WTC11 (cell line): ENCODE data around the gene SBK3. TPM values are rescaled to one million over a fixed set of nuclear protein-coding genes. Genes with fewer than 3 reads are reported as not detected.

Experiments
- ATAC-seq: fragments of 200-7000 bp; cut with Tn5 transposase; 2 replicates; pipeline ENCODE4 v1.10.0; 2021; ENCODE audit warnings: mild to moderate bottlenecking, moderate library complexity
- CTCF ChIA-PET: fragments of 300-600 bp; sonication (Branson Sonifier 250); formaldehyde crosslinking; loops from one replicate; lab custom pipeline; 2021; ENCODE audit warnings: antibody characterized with exemption; lab: Charles Lee
- POLR2A ChIA-PET: fragments of 350-600 bp; sonication (Branson Sonifier 250); formaldehyde crosslinking; loops from one replicate; lab custom pipeline; 2021; ENCODE audit warnings: antibody characterized with exemption; lab: Charles Lee
- DNase-seq: peaks from one replicate; pipeline ENCODE4 v3.0.0; 2021; ENCODE audit warnings: low spot score
- H3K27ac Mint-ChIP-seq: 2 replicates; pipeline ENCODE4 v1.8.0; 2021; ENCODE audit warnings: mixed read lengths
- H3K27me3 Mint-ChIP-seq: 2 replicates; pipeline ENCODE4 v1.8.0; 2021; ENCODE audit warnings: low read depth, mild to moderate bottlenecking, moderate library complexity, mixed read lengths
- H3K36me3 Mint-ChIP-seq: 2 replicates; pipeline ENCODE4 v1.8.0; 2021; ENCODE audit warnings: mixed read lengths
- H3K4me1 Mint-ChIP-seq: 2 replicates; pipeline ENCODE4 v1.8.0; 2022; ENCODE audit warnings: mixed read lengths
- H3K4me3 Mint-ChIP-seq: 2 replicates; pipeline ENCODE4 v1.8.0; 2021; ENCODE audit warnings: mild to moderate bottlenecking, moderate library complexity, mixed read lengths
- H3K9me3 Mint-ChIP-seq: 2 replicates; pipeline ENCODE4 v1.8.0; 2021; ENCODE audit warnings: mixed read lengths
- AFF4 ChIP-seq: sonication (generic); formaldehyde crosslinking; IDR thresholded peaks from 2 replicates; pipeline ENCODE4 v1.8.1; 2023; ENCODE audit warnings: mild to moderate bottlenecking, missing genetic modification reagents, borderline replicate concordance
- CBFB ChIP-seq: sonication (generic); formaldehyde crosslinking; IDR thresholded peaks from 2 replicates; pipeline ENCODE4 v1.8.1; 2022; ENCODE audit warnings: mild to moderate bottlenecking, low read depth, missing genetic modification reagents
- CREB1 ChIP-seq: sonication (generic); formaldehyde crosslinking; IDR thresholded peaks from 2 replicates; pipeline ENCODE4 v1.8.0; 2023; ENCODE audit warnings: mild to moderate bottlenecking, missing genetic modification reagents
- CREM ChIP-seq: sonication (generic); formaldehyde crosslinking; IDR thresholded peaks from 2 replicates; pipeline ENCODE4 v1.8.1; 2022; ENCODE audit warnings: mild to moderate bottlenecking, missing genetic modification reagents, moderate library complexity
- CTCF ChIP-seq: fragments of 200-600 bp; IDR thresholded peaks from 2 replicates; pipeline ENCODE4 v1.8.0; 2022; ENCODE audit warnings: antibody characterized with exemption
- E2F5 ChIP-seq: sonication (generic); formaldehyde crosslinking; IDR thresholded peaks from 2 replicates; pipeline ENCODE4 v1.8.1; 2022; ENCODE audit warnings: mild to moderate bottlenecking, moderate library complexity, missing genetic modification reagents
- EMX1 ChIP-seq: fragments of 250-450 bp; sonication (Bioruptor Pico); IDR thresholded peaks from 2 replicates; pipeline ENCODE4 v1.8.0; 2021; ENCODE audit warnings: mild to moderate bottlenecking
- FOXJ3 ChIP-seq: sonication (generic); formaldehyde crosslinking; IDR thresholded peaks from 2 replicates; pipeline ENCODE4 v1.9.0; 2021; ENCODE audit warnings: missing genetic modification reagents, mild to moderate bottlenecking, borderline replicate concordance
- FOXP1 ChIP-seq: sonication (generic); formaldehyde crosslinking; IDR thresholded peaks from 2 replicates; pipeline ENCODE4 v1.8.0; 2022; ENCODE audit warnings: missing genetic modification reagents, mild to moderate bottlenecking, moderate library complexity, borderline replicate concordance
- GRHL2 ChIP-seq: fragments of 250-450 bp; sonication (Bioruptor Pico); IDR thresholded peaks from 2 replicates; pipeline ENCODE4 v1.8.0; 2022; ENCODE audit warnings: mild to moderate bottlenecking, moderate library complexity; ENCODE audit not compliant: insufficient replicate concordance, severe bottlenecking
- HMGA2 ChIP-seq: fragments of 250-450 bp; sonication (Bioruptor Pico); IDR thresholded peaks from 2 replicates; pipeline ENCODE4 v1.4.0; 2021; ENCODE audit warnings: mild to moderate bottlenecking, moderate library complexity
- NFATC4 ChIP-seq: fragments of 250-450 bp; sonication (Bioruptor Pico); IDR thresholded peaks from 2 replicates; pipeline ENCODE4 v1.9.0; 2021; ENCODE audit warnings: mild to moderate bottlenecking
- NFYB ChIP-seq: sonication (generic); formaldehyde crosslinking; conservative IDR thresholded peaks from 2 replicates; pipeline ENCODE4 v1.8.0; 2022; ENCODE audit warnings: low read depth, missing genetic modification reagents
- NR3C1 ChIP-seq: sonication (generic); formaldehyde crosslinking; conservative IDR thresholded peaks from 2 replicates; pipeline ENCODE4 v1.8.1; 2023; ENCODE audit warnings: low read depth, mild to moderate bottlenecking, missing genetic modification reagents
- PREB ChIP-seq: sonication (generic); formaldehyde crosslinking; IDR thresholded peaks from 2 replicates; pipeline ENCODE4 v1.8.1; 2022; ENCODE audit warnings: mild to moderate bottlenecking, missing genetic modification reagents, moderate library complexity, borderline replicate concordance
- PRRX2 ChIP-seq: fragments of 250-450 bp; sonication (Bioruptor Pico); IDR thresholded peaks from 2 replicates; pipeline ENCODE4 v1.8.0; 2021; ENCODE audit warnings: mild to moderate bottlenecking
- RELA ChIP-seq: sonication (generic); formaldehyde crosslinking; IDR thresholded peaks from 2 replicates; pipeline ENCODE4 v1.8.1; 2022; ENCODE audit warnings: missing genetic modification reagents, mild to moderate bottlenecking, borderline replicate concordance
- SP1 ChIP-seq: sonication (generic); formaldehyde crosslinking; conservative IDR thresholded peaks from 2 replicates; pipeline ENCODE4 v1.8.1; 2022; ENCODE audit warnings: missing genetic modification reagents
- STAT6 ChIP-seq: sonication (generic); formaldehyde crosslinking; conservative IDR thresholded peaks from 2 replicates; pipeline ENCODE4 v1.8.1; 2023; ENCODE audit warnings: mild to moderate bottlenecking, low read depth, missing genetic modification reagents, moderate library complexity
- TEAD4 ChIP-seq: sonication (generic); formaldehyde crosslinking; IDR thresholded peaks from 2 replicates; pipeline ENCODE4 v1.8.0; 2022; ENCODE audit warnings: mild to moderate bottlenecking, missing genetic modification reagents
- TP53 ChIP-seq: sonication (generic); formaldehyde crosslinking; IDR thresholded peaks from 2 replicates; pipeline ENCODE4 v1.8.1; 2023; ENCODE audit warnings: mild to moderate bottlenecking, missing genetic modification reagents
- ZBTB43 ChIP-seq: sonication (generic); formaldehyde crosslinking; IDR thresholded peaks from 2 replicates; pipeline ENCODE4 v1.8.1; 2023; ENCODE audit warnings: mild to moderate bottlenecking, missing genetic modification reagents
- ZNF219 ChIP-seq: sonication (generic); formaldehyde crosslinking; IDR thresholded peaks from 2 replicates; pipeline ENCODE4 v1.8.0; 2023; ENCODE audit warnings: missing genetic modification reagents, mild to moderate bottlenecking, borderline replicate concordance
- ZNF396 ChIP-seq: fragments of 250-450 bp; sonication (Bioruptor Pico); IDR thresholded peaks from 2 replicates; pipeline ENCODE4 v1.8.0; 2021; ENCODE audit warnings: mild to moderate bottlenecking, moderate library complexity, borderline replicate concordance
- ZSCAN18 ChIP-seq: fragments of 250-450 bp; sonication (Bioruptor Pico); IDR thresholded peaks from 2 replicates; pipeline ENCODE4 v2.1.2; 2022; ENCODE audit warnings: mild to moderate bottlenecking, moderate library complexity
- total RNA-seq: library from RNA; stranded (reverse); gene quantifications from 3 replicates; pipeline ENCODE4 v1.2.3, GENCODE V29; 2021

The SBK3 gene
- total RNA-seq, 1 experiment from 2014 or later, result 0.90 TPM

GRCh38 chr19:55563261-55563690, 17.9 kb upstream of the SBK3 start:
- no peaks in the 10 kb centered on the region for H3K4me1 Mint-ChIP-seq
- H3K27ac Mint-ChIP-seq, result no peak overlapping the region
- ATAC-seq, result no peak
- ChIA-PET CTCF (no interaction called here), POLR2A (no interaction called here)
- H3K4me3 Mint-ChIP-seq, result no peak overlapping the region
- no peaks in the 10 kb centered on the region for H3K36me3 Mint-ChIP-seq
- no peak for DNase-seq
- TF ChIP-seq ZNF396 (CRISPR knock-in tag), result no peak
- no peak for TF ChIP-seq AFF4 (CRISPR knock-in tag)
- no peak for TF ChIP-seq NR3C1 (CRISPR knock-in tag)
- TF ChIP-seq ZBTB43 (CRISPR knock-in tag), result no peak
- TF ChIP-seq TP53 (CRISPR knock-in tag), result no peak
- no peak for TF ChIP-seq FOXP1 (CRISPR knock-in tag)
- no peak for TF ChIP-seq RELA
- no peak for TF ChIP-seq CBFB (CRISPR knock-in tag)
- no peak for TF ChIP-seq CREM
- no peak for TF ChIP-seq EMX1 (CRISPR knock-in tag)
- TF ChIP-seq NFYB (CRISPR knock-in tag), result no peak
- no peak for TF ChIP-seq TEAD4 (CRISPR knock-in tag)
- TF ChIP-seq CREB1, result no peak
- TF ChIP-seq CTCF, result no peak
- no peak for TF ChIP-seq ZNF219
- TF ChIP-seq FOXJ3, result no peak
- TF ChIP-seq HMGA2 (CRISPR knock-in tag), result no peak
- TF ChIP-seq E2F5, result no peak
- TF ChIP-seq, all 79 proteins: peak for 0
- peaks cover 19% of the 10 kb centered on the region for H3K27me3 Mint-ChIP-seq
- H3K9me3 Mint-ChIP-seq, result peaks cover 5% of the 10 kb centered on the region; the same call in 1 of the 2 replicates

GRCh38 chr19:55559684-55560083, 14.3 kb upstream of the SBK3 start:
- POLR2A ChIA-PET, result no interaction called here
- DNase-seq (no peak), ATAC-seq (no peak)
- H3K4me1 Mint-ChIP-seq, result peaks cover 4% of the 10 kb centered on the region
- no peak overlapping the region for H3K27ac Mint-ChIP-seq
- no peaks in the 10 kb centered on the region for H3K36me3 Mint-ChIP-seq
- peaks cover 12% of the 10 kb centered on the region for H3K27me3 Mint-ChIP-seq
- CTCF ChIA-PET, result no interaction called here
- no peak overlapping the region for H3K4me3 Mint-ChIP-seq
- H3K9me3 Mint-ChIP-seq, result peaks cover 5% of the 10 kb centered on the region; the same call in 1 of the 2 replicates
- TF ChIP-seq ZSCAN18 (CRISPR knock-in tag), result no peak
- no peak for TF ChIP-seq GRHL2
- no peak for TF ChIP-seq SP1 (CRISPR knock-in tag)
- no peak for TF ChIP-seq CBFB (CRISPR knock-in tag)
- TF ChIP-seq PREB, result no peak
- no peak for TF ChIP-seq PRRX2 (CRISPR knock-in tag)
- TF ChIP-seq NFATC4 (CRISPR knock-in tag), result no peak
- no peak for TF ChIP-seq ZNF219
- no peak for TF ChIP-seq STAT6 (CRISPR knock-in tag)
